ENCODE measurements around the gene SLC7A14. TPM values are rescaled to one million over a fixed set of nuclear protein-coding genes. Genes with fewer than 3 reads are reported as not detected.
"Not testable (repeated sequence)": the region's sequence is repeated elsewhere in the genome, so short reads cannot be mapped to it uniquely, and the experiment has no call there.

SLC7A14 gene
- total and polyA plus RNA-seq, 2 donors = 0.05 TPM

GRCh38 chr3:170567598-170567997 is 18.3 kb downstream of the SLC7A14 start:
- WGBS = 27% methylated on average over 1 of the region's 1 CpG
- H3K4me3 ChIP-seq (ENCODE audit: low read length in 2 of 2); H3K36me3 ChIP-seq (ENCODE audit: control insufficient read depth in 2 of 2, insufficient read depth in 2 of 2, low read length in 1 of 2); H3K27ac ChIP-seq (ENCODE audit: low read depth in 1 of 2, low read length in 1 of 2); DNase-seq (ENCODE audit: low read depth in 6 of 9, low spot score in 9 of 9); H3K4me1 ChIP-seq (ENCODE audit: control insufficient read depth in 2 of 2, insufficient read depth in 2 of 2, low read length in 2 of 2); H3K9me3 ChIP-seq (ENCODE audit: control insufficient read depth in 2 of 2, insufficient read depth in 1 of 2, low read length in 1 of 2); H3K27me3 ChIP-seq (ENCODE audit: control insufficient read depth in 2 of 2, insufficient read depth in 1 of 2, low read length in 1 of 2): not testable (repeated sequence)

GRCh38 chr3:170566413-170566812 is 19.5 kb downstream of the SLC7A14 start:
- H3K27ac ChIP-seq (ENCODE audit: low read depth in 1 of 2, low read length in 1 of 2) = no peak overlapping the region
- H3K4me1 ChIP-seq (ENCODE audit: control insufficient read depth in 2 of 2, insufficient read depth in 2 of 2, low read length in 2 of 2) = no peaks in the 10 kb centered on the region
- WGBS = over 99% methylated on average over 2 of the region's 2 CpGs
- no peaks in the 10 kb centered on the region for H3K27me3 ChIP-seq (ENCODE audit: control insufficient read depth in 2 of 2, insufficient read depth in 1 of 2, low read length in 1 of 2)
- H3K36me3 ChIP-seq (ENCODE audit: control insufficient read depth in 2 of 2, insufficient read depth in 2 of 2, low read length in 1 of 2) = no peaks in the 10 kb centered on the region
- no peaks in the 10 kb centered on the region for H3K9me3 ChIP-seq (ENCODE audit: control insufficient read depth in 2 of 2, insufficient read depth in 1 of 2, low read length in 1 of 2)
- no peak for DNase-seq (ENCODE audit: low read depth in 6 of 9, low spot score in 9 of 9)
- H3K4me3 ChIP-seq (ENCODE audit: low read length in 2 of 2) = no peak overlapping the region

DNA sequence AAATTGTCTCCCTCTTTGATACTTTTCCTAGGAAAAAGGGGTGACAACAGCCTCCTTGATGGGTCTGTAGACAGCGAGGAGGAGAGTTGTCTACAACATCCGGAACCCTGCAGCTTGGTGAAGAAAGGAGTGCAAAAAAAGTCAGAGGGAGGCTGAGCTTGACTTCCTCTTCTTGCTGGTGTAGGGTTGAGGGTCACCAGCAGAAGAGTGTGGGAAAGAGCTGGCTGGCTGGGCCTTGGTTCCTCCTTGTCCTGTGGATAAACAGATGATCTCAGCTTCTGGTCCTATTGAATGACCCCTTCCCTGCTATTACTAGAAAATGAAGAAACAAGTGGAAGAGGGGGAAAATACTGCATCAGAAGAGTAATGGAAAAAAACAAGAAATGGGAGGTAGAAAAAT is 20.4 kb downstream of the SLC7A14 start:
- WGBS = 92% methylated on average over 2 of the region's 2 CpGs
- no peak for DNase-seq (ENCODE audit: low read depth in 6 of 9, low spot score in 9 of 9)
- Histone ChIP-seq H3K9me3 (ENCODE audit: control insufficient read depth in 2 of 2, insufficient read depth in 1 of 2, low read length in 1 of 2) (no peaks in the 10 kb centered on the region), H3K4me3 (ENCODE audit: low read length in 2 of 2) (no peak overlapping the region), H3K4me1 (ENCODE audit: control insufficient read depth in 2 of 2, insufficient read depth in 2 of 2, low read length in 2 of 2) (no peaks in the 10 kb centered on the region), H3K27ac (ENCODE audit: low read depth in 1 of 2, low read length in 1 of 2) (no peak overlapping the region), H3K27me3 (ENCODE audit: control insufficient read depth in 2 of 2, insufficient read depth in 1 of 2, low read length in 1 of 2) (no peaks in the 10 kb centered on the region), H3K36me3 (ENCODE audit: control insufficient read depth in 2 of 2, insufficient read depth in 2 of 2, low read length in 1 of 2) (no peaks in the 10 kb centered on the region)

DNA sequence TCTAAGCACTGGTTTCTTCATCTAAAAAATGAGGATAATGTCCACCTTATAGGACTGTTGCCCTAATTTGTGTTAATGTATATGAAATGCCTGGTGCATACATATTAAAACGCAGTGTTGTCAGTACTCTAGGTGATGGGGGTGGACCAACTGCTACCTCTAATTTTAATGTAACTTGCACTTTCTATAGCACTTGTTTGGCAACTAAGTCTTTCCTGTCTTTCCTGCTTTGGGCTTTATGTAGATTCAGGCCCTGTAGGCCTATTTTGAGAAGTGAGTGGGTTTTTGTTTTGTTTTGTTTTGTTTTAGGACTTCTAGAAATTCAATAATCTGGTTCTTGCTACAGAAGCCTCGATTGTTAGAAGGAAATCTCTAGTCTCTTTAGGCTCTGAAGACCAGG is 21.2 kb downstream of the SLC7A14 start:
- Histone ChIP-seq H3K9me3 (ENCODE audit: control insufficient read depth in 2 of 2, insufficient read depth in 1 of 2, low read length in 1 of 2) (no peaks in the 10 kb centered on the region), H3K4me3 (ENCODE audit: low read length in 2 of 2) (no peak overlapping the region), H3K27ac (ENCODE audit: low read depth in 1 of 2, low read length in 1 of 2) (no peak overlapping the region), H3K27me3 (ENCODE audit: control insufficient read depth in 2 of 2, insufficient read depth in 1 of 2, low read length in 1 of 2) (no peaks in the 10 kb centered on the region), H3K36me3 (ENCODE audit: control insufficient read depth in 2 of 2, insufficient read depth in 2 of 2, low read length in 1 of 2) (no peaks in the 10 kb centered on the region), H3K4me1 (ENCODE audit: control insufficient read depth in 2 of 2, insufficient read depth in 2 of 2, low read length in 2 of 2) (no peaks in the 10 kb centered on the region)
- 86% methylated on average over 2 of the region's 2 CpGs for WGBS
- no peak for DNase-seq (ENCODE audit: low read depth in 6 of 9, low spot score in 9 of 9)

GRCh38 chr3:170563712-170564423 is 22.0 kb downstream of the SLC7A14 start:
- Histone ChIP-seq H3K4me1 (ENCODE audit: control insufficient read depth in 2 of 2, insufficient read depth in 2 of 2, low read length in 2 of 2) (no peaks in the 10 kb centered on the region), H3K36me3 (ENCODE audit: control insufficient read depth in 2 of 2, insufficient read depth in 2 of 2, low read length in 1 of 2) (no peaks in the 10 kb centered on the region), H3K9me3 (ENCODE audit: control insufficient read depth in 2 of 2, insufficient read depth in 1 of 2, low read length in 1 of 2) (no peaks in the 10 kb centered on the region), H3K27me3 (ENCODE audit: control insufficient read depth in 2 of 2, insufficient read depth in 1 of 2, low read length in 1 of 2) (no peaks in the 10 kb centered on the region), H3K4me3 (ENCODE audit: low read length in 2 of 2) (no peak overlapping the region), H3K27ac (ENCODE audit: low read depth in 1 of 2, low read length in 1 of 2) (no peak overlapping the region)
- DNase-seq (ENCODE audit: low read depth in 6 of 9, low spot score in 9 of 9) = no peak
- 83% methylated on average over 7 of the region's 7 CpGs for WGBS

GRCh38 chr3:170562080-170562479 is 23.8 kb downstream of the SLC7A14 start:
- no peak for DNase-seq (ENCODE audit: low read depth in 6 of 9, low spot score in 9 of 9)
- no peak overlapping the region for H3K27ac ChIP-seq (ENCODE audit: low read depth in 1 of 2, low read length in 1 of 2)
- no peaks in the 10 kb centered on the region for H3K36me3 ChIP-seq (ENCODE audit: control insufficient read depth in 2 of 2, insufficient read depth in 2 of 2, low read length in 1 of 2)
- H3K9me3 ChIP-seq (ENCODE audit: control insufficient read depth in 2 of 2, insufficient read depth in 1 of 2, low read length in 1 of 2) = no peaks in the 10 kb centered on the region
- H3K4me1 ChIP-seq (ENCODE audit: control insufficient read depth in 2 of 2, insufficient read depth in 2 of 2, low read length in 2 of 2) = no peaks in the 10 kb centered on the region
- 85% methylated on average over 1 of the region's 1 CpG for WGBS
- no peaks in the 10 kb centered on the region for H3K27me3 ChIP-seq (ENCODE audit: control insufficient read depth in 2 of 2, insufficient read depth in 1 of 2, low read length in 1 of 2)
- H3K4me3 ChIP-seq (ENCODE audit: low read length in 2 of 2) = no peak overlapping the region

DNA sequence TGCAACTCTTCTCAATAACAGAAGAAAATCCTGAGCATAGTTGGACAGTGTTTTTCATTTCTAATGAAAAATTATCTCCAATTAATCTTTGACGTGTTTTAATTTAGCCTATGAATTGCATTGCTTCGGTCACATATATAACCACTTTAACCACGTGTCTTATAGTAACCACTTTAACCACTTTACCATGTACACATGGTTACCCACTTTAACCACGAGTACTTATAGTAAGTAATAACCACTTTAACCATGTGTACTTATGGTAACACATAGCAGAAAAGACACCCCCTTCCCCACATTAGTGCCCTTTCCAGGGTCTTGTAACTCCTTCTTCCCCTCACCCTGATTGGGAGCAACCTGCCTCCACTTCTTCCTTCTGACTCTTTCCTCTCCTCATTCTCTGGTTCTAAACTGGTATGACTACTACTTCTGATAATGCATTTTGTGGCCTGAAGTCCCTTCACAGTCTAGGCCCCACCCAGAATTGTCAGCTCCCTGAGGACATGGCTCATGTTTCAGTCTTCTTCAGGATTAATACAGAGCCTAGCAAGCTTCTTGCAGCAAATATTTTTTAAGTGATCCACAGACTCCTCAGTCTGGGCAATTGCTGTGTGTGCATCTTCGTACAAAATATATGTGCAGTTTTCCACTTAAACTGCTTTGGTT is 25.0 kb downstream of the SLC7A14 start:
- H3K27ac ChIP-seq (ENCODE audit: low read depth in 1 of 2, low read length in 1 of 2) = no peak overlapping the region
- H3K36me3 ChIP-seq (ENCODE audit: control insufficient read depth in 2 of 2, insufficient read depth in 2 of 2, low read length in 1 of 2) = no peaks in the 10 kb centered on the region
- no peaks in the 10 kb centered on the region for H3K9me3 ChIP-seq (ENCODE audit: control insufficient read depth in 2 of 2, insufficient read depth in 1 of 2, low read length in 1 of 2)
- WGBS = 59% methylated on average over 5 of the region's 5 CpGs
- no peaks in the 10 kb centered on the region for H3K4me1 ChIP-seq (ENCODE audit: control insufficient read depth in 2 of 2, insufficient read depth in 2 of 2, low read length in 2 of 2)
- H3K4me3 ChIP-seq (ENCODE audit: low read length in 2 of 2) = no peak overlapping the region
- no peaks in the 10 kb centered on the region for H3K27me3 ChIP-seq (ENCODE audit: control insufficient read depth in 2 of 2, insufficient read depth in 1 of 2, low read length in 1 of 2)
- DNase-seq (ENCODE audit: low read depth in 6 of 9, low spot score in 9 of 9) = no peak

GRCh38 chr3:170560296-170560695 is 25.6 kb downstream of the SLC7A14 start:
- 85% methylated on average over 4 of the region's 4 CpGs for WGBS
- DNase-seq (ENCODE audit: low read depth in 6 of 9, low spot score in 9 of 9) = no peak
- Histone ChIP-seq H3K27ac (ENCODE audit: low read depth in 1 of 2, low read length in 1 of 2) (no peak overlapping the region), H3K27me3 (ENCODE audit: control insufficient read depth in 2 of 2, insufficient read depth in 1 of 2, low read length in 1 of 2) (no peaks in the 10 kb centered on the region), H3K9me3 (ENCODE audit: control insufficient read depth in 2 of 2, insufficient read depth in 1 of 2, low read length in 1 of 2) (no peaks in the 10 kb centered on the region), H3K36me3 (ENCODE audit: control insufficient read depth in 2 of 2, insufficient read depth in 2 of 2, low read length in 1 of 2) (no peaks in the 10 kb centered on the region), H3K4me1 (ENCODE audit: control insufficient read depth in 2 of 2, insufficient read depth in 2 of 2, low read length in 2 of 2) (no peaks in the 10 kb centered on the region), H3K4me3 (ENCODE audit: low read length in 2 of 2) (no peak overlapping the region)

- Histone ChIP-seq H3K9me3 (ENCODE audit: control insufficient read depth in 2 of 2, insufficient read depth in 1 of 2, low read length in 1 of 2) (no peaks in the 10 kb centered on the region), H3K27me3 (ENCODE audit: control insufficient read depth in 2 of 2, insufficient read depth in 1 of 2, low read length in 1 of 2) (no peaks in the 10 kb centered on the region), H3K27ac (ENCODE audit: low read depth in 1 of 2, low read length in 1 of 2) (no peak overlapping the region), H3K36me3 (ENCODE audit: control insufficient read depth in 2 of 2, insufficient read depth in 2 of 2, low read length in 1 of 2) (no peaks in the 10 kb centered on the region), H3K4me3 (ENCODE audit: low read length in 2 of 2) (no peak overlapping the region), H3K4me1 (ENCODE audit: control insufficient read depth in 2 of 2, insufficient read depth in 2 of 2, low read length in 2 of 2) (no peaks in the 10 kb centered on the region)
- no peak for DNase-seq (ENCODE audit: low read depth in 6 of 9, low spot score in 9 of 9)
Measured at GRCh38 chr3:170558427-170558826, 27.4 kb downstream of the SLC7A14 start.

Data from thymus (tissue), 11 donors.